Measurements from ENCODE around the gene ZIC4.

The ZIC4 gene

DNA sequence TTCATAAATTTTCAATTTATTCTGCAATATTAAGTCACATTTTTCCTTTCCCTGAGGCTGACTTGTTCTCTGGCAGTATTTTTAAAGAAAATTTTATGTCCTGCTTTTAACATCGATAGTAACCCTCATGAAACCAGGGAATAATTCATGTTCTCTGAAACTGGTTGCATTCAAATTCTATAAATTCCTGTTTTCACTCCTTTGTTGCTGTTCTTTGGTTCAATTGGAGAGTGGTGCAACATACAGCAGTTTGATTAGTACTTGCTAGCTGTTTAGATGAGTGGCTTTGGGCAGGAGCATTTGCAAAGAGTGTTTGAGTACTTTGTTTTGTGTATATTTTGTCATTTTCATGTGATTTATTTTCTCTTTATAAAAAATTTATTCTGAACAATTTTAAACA lies 22.0 kb upstream of the ZIC4 start:
- Histone ChIP-seq H3K36me3 (replicated peaks) (no peaks in the 10 kb centered on the region), H3K4me3 (ENCODE audit: low read depth, low read length) (no peak overlapping the region), H3K27ac (no peak overlapping the region), H3K27me3 (replicated peaks) (no peaks in the 10 kb centered on the region)
- no peak for DNase-seq
- in situ Hi-C loops (cut with HindIII; ENCODE audit: low pct_ligation_motif_present, low sequenced_read_pairs): no loop called here
- TF ChIP-seq, protein P1, sequence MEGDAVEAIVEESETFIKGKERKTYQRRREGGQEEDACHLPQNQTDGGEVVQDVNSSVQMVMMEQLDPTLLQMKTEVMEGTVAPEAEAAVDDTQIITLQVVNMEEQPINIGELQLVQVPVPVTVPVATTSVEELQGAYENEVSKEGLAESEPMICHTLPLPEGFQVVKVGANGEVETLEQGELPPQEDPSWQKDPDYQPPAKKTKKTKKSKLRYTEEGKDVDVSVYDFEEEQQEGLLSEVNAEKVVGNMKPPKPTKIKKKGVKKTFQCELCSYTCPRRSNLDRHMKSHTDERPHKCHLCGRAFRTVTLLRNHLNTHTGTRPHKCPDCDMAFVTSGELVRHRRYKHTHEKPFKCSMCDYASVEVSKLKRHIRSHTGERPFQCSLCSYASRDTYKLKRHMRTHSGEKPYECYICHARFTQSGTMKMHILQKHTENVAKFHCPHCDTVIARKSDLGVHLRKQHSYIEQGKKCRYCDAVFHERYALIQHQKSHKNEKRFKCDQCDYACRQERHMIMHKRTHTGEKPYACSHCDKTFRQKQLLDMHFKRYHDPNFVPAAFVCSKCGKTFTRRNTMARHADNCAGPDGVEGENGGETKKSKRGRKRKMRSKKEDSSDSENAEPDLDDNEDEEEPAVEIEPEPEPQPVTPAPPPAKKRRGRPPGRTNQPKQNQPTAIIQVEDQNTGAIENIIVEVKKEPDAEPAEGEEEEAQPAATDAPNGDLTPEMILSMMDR (IDR thresholded peaks at IDR 0.05; ENCODE audit: low read depth, low read length, missing control alignments): no peak

GRCh38 chr3:147427746-147428145 lies 21.4 kb upstream of the ZIC4 start:
- no peak overlapping the region for H3K27ac ChIP-seq
- TF ChIP-seq, protein P1 (IDR thresholded peaks at IDR 0.05; ENCODE audit: low read depth, low read length, missing control alignments): no peak
- H3K4me3 ChIP-seq (ENCODE audit: low read depth, low read length): no peak overlapping the region
- H3K36me3 ChIP-seq (replicated peaks): no peaks in the 10 kb centered on the region
- no peak for DNase-seq
- H3K27me3 ChIP-seq (replicated peaks): no peaks in the 10 kb centered on the region
- in situ Hi-C loops (cut with HindIII; ENCODE audit: low pct_ligation_motif_present, low sequenced_read_pairs): no loop called here

- no peak overlapping the region for H3K27ac ChIP-seq
- in situ Hi-C loops (cut with HindIII; ENCODE audit: low pct_ligation_motif_present, low sequenced_read_pairs): no loop called here
- H3K27me3 ChIP-seq (replicated peaks): no peaks in the 10 kb centered on the region
- DNase-seq: no peak
- H3K36me3 ChIP-seq (replicated peaks): no peaks in the 10 kb centered on the region
- TF ChIP-seq, protein P1 (IDR thresholded peaks at IDR 0.05; ENCODE audit: low read depth, low read length, missing control alignments): no peak
- H3K4me3 ChIP-seq (ENCODE audit: low read depth, low read length): no peak overlapping the region
Observed at GRCh38 chr3:147426931-147427330, 20.6 kb upstream of the ZIC4 start.

DNA sequence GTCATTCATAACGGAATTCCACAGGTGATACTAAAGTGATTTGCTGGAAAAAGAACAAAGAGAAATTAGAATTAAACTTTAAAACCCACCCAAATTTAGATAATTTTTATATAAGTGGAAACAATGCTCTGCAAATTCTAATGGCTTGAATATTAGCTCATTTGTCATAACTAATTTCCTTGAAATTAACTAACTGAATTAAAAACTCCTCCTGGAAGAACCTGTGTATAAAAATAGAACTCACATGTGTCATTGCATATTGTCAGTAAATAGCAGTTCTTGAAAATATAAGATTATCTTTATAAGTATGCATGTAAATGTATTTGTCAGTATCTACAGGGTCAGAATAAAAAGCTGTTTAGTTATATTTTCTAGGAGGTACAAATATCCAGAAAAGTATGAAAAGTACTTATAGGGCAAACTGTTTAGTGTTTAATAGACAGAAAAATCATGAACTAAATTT lies 19.1 kb upstream of the ZIC4 start:
- Histone ChIP-seq H3K27ac (peak overlapping the region; percentile 74), H3K27me3 (replicated peaks) (no peaks in the 10 kb centered on the region), H3K36me3 (replicated peaks) (no peaks in the 10 kb centered on the region), H3K4me3 (ENCODE audit: low read depth, low read length) (no peak overlapping the region)
- in situ Hi-C loops (cut with HindIII; ENCODE audit: low pct_ligation_motif_present, low sequenced_read_pairs): no loop called here
- DNase-seq: no peak
- TF ChIP-seq, protein P1 (IDR thresholded peaks at IDR 0.05; ENCODE audit: low read depth, low read length, missing control alignments): no peak

DNA sequence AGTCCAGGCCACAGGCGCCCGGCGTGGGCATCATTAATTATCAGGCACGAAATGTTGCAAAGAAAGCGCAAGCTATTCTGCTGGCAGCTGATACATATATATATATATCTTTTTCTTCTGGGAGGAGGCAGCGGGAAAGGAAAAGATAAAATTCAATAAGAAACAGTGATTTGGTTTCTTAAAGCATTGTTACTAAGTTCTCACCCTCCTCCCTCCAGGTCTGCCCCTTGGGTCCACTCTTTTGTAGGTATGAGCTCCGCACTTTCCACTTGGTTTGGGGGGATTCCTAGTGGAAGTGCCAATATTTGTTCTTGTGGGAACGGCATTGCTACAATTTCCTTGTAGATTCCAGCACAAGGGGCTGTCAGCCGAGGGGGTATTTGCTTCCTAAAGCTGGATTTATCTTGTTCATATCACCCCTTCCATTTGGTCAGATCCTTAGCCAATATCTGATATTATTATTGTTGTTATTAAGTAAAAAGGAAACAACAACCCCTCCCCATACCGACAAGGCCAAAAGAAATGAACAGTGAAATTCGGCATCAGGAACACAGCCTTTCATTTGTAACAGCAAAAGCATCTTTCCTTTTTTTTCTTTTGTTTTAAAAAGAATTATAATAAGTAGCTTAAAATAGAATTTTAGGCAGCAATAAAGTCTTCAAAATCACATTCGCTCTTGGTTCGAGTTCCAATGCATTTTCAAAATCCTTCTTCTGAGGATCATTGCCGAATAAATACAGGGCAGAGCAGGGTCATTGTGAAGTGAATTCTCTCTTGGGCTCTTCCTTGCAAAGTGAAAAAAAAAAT lies 18.4 kb upstream of the ZIC4 start:
- in situ Hi-C loops (cut with HindIII; ENCODE audit: low pct_ligation_motif_present, low sequenced_read_pairs): loop anchor here (25.0 kb wide), 1 partner anchor 663 kb away; no protein-coding TSS in a partner anchor
- peak overlapping the region; percentile 22 for H3K4me3 ChIP-seq (ENCODE audit: low read depth, low read length)
- TF ChIP-seq, protein P1 (IDR thresholded peaks at IDR 0.05; ENCODE audit: low read depth, low read length, missing control alignments): no peak
- no peaks in the 10 kb centered on the region for H3K36me3 ChIP-seq (replicated peaks)
- DNase-seq: no peak
- H3K27me3 ChIP-seq (replicated peaks): no peaks in the 10 kb centered on the region
- H3K27ac ChIP-seq: peak overlapping the region; percentile 74
